PFSK-1 (cell line): Measurements from ENCODE around the gene SLC35F1.

Experiments used
- POLR2AphosphoS5 ChIP-seq: IDR thresholded peaks from 2 replicates; pipeline ENCODE4 v1.6.1; 2012; ENCODE audit warnings: low read depth, mild to moderate bottlenecking, control low read depth, low read length, moderate library complexity
- REST ChIP-seq, 2 experiments: IDR thresholded peaks; 2 replicates each; pipeline versions ENCODE4 v1.6.1 to v1.8.0; 2011 to 2012; ENCODE audit warnings: low read depth in 2 of 2, low read length in 2 of 2, control low read depth in 1 of 2, inconsistent platforms in 1 of 2, mild to moderate bottlenecking in 1 of 2, moderate library complexity in 1 of 2; ENCODE audit not compliant: insufficient read depth in 1 of 2
- SIN3A ChIP-seq: IDR thresholded peaks from 2 replicates; pipeline ENCODE4 v1.6.1; 2012; ENCODE audit warnings: mild to moderate bottlenecking, low read length, moderate library complexity, borderline replicate concordance; ENCODE audit not compliant: insufficient read depth

GRCh38 chr6:118101831-118102345 is 194.8 kb downstream of the SLC35F1 start:
- TF ChIP-seq REST (IDR thresholded peaks at IDR 0.05; ENCODE audit: insufficient read depth in 1 of 2, low read depth in 2 of 2, low read length in 2 of 2) (no peak), SIN3A (no peak), POLR2AphosphoS5 (no peak)
